GM18873 (cell line): ENCODE data around the gene MORF4L1.
"Not testable (repeated sequence)": the region's sequence is repeated elsewhere in the genome, so short reads cannot be mapped to it uniquely, and the experiment has no call there.

Source experiments
- ATAC-seq: cut with Tn5 transposase; IDR thresholded peaks from one replicate; pipeline ENCODE4 v1.9.1; 2021; ENCODE audit warnings: mild to moderate bottlenecking, moderate library complexity, moderate number of reproducible peaks; ENCODE audit not compliant: unreplicated experiment, low FRiP score

Gene MORF4L1

GRCh38 chr15:78855746-78856145 lies 16.9 kb upstream of the MORF4L1 start:
- ATAC-seq: no peak

- no peak for ATAC-seq
Observed at GRCh38 chr15:78859971-78860719, 12.5 kb upstream of the MORF4L1 start.

- not testable (repeated sequence) for ATAC-seq
Observed at GRCh38 chr15:78865585-78865984, 7.1 kb upstream of the MORF4L1 start.

GRCh38 chr15:78866031-78866430 lies 6.7 kb upstream of the MORF4L1 start:
- not testable (repeated sequence) for ATAC-seq

- ATAC-seq: no peak
Observed at GRCh38 chr15:78866803-78867202, 5.9 kb upstream of the MORF4L1 start.

- no peak for ATAC-seq
Observed at GRCh38 chr15:78868366-78868765, 4.3 kb upstream of the MORF4L1 start.

- not testable (repeated sequence) for ATAC-seq
Observed at GRCh38 chr15:78871483-78872127, 1.1 kb upstream of the MORF4L1 start.

- ATAC-seq: peak; percentile 51
Observed at GRCh38 chr15:78872972-78873792, 492 bp downstream of the MORF4L1 start.

GRCh38 chr15:78873793-78874765 lies 1.4 kb downstream of the MORF4L1 start:
- no peak for ATAC-seq

- ATAC-seq: no peak
Observed at GRCh38 chr15:78875107-78875914, 2.6 kb downstream of the MORF4L1 start.

GRCh38 chr15:78876954-78877353 lies 4.3 kb downstream of the MORF4L1 start:
- not testable (repeated sequence) for ATAC-seq

GRCh38 chr15:78878356-78878755 lies 5.7 kb downstream of the MORF4L1 start:
- ATAC-seq: no peak

GRCh38 chr15:78879517-78880241 lies 7.0 kb downstream of the MORF4L1 start:
- ATAC-seq: no peak

- no peak for ATAC-seq
Observed at GRCh38 chr15:78880242-78880533, 7.5 kb downstream of the MORF4L1 start.

- no peak for ATAC-seq
Observed at GRCh38 chr15:78880813-78881212, 8.1 kb downstream of the MORF4L1 start.

- ATAC-seq: no peak
Observed at GRCh38 chr15:78881681-78882080, 9.0 kb downstream of the MORF4L1 start.

GRCh38 chr15:78889000-78889399 lies 16.3 kb downstream of the MORF4L1 start:
- ATAC-seq: no peak

GRCh38 chr15:78893538-78893937 lies 20.8 kb downstream of the MORF4L1 start:
- ATAC-seq: no peak

- no peak for ATAC-seq
Observed at GRCh38 chr15:78895471-78895870, 22.8 kb downstream of the MORF4L1 start.
